KMS-11 (cell line): ENCODE measurements around the gene NKX3-2.

Source experiments
- H2AFZ ChIP-seq: fragments of 200-600 bp; sonication (generic); 2 replicates; pipeline ENCODE4 v1.6.1; 2016; ENCODE audit warnings: antibody characterized with exemption, mixed run types, low read depth
- H3K27ac ChIP-seq: fragments of 200-600 bp; sonication (generic); 2 replicates; pipeline ENCODE4 v1.6.1; 2016; ENCODE audit warnings: mild to moderate bottlenecking, mixed run types
- H3K27me3 ChIP-seq: fragments of 200-600 bp; sonication (generic); 2 replicates; pipeline ENCODE4 v1.6.1; 2017; ENCODE audit warnings: mild to moderate bottlenecking, low read depth, mixed run types, moderate library complexity; ENCODE audit not compliant: insufficient read depth
- H3K36me3 ChIP-seq: fragments of 200-600 bp; sonication (generic); 2 replicates; pipeline ENCODE4 v1.6.1; 2017; ENCODE audit warnings: mild to moderate bottlenecking, mixed run types; ENCODE audit not compliant: insufficient read depth
- H3K4me1 ChIP-seq: fragments of 200-600 bp; sonication (generic); 2 replicates; pipeline ENCODE4 v1.6.1; 2016; ENCODE audit warnings: mild to moderate bottlenecking, low read depth, mixed run types; ENCODE audit not compliant: poor library complexity, severe bottlenecking
- H3K4me2 ChIP-seq: fragments of 200-600 bp; sonication (generic); 2 replicates; pipeline ENCODE4 v1.7.0; 2016; ENCODE audit warnings: mild to moderate bottlenecking, mixed run types
- H3K4me3 ChIP-seq: fragments of 200-600 bp; sonication (generic); IDR thresholded peaks from 2 replicates; pipeline ENCODE4 v1.6.1; 2017; ENCODE audit warnings: low read depth, low read length, mixed read lengths; ENCODE audit not compliant: insufficient read depth
- H3K79me2 ChIP-seq: fragments of 200-600 bp; sonication (generic); 2 replicates; pipeline ENCODE4 v1.6.1; 2016; ENCODE audit warnings: low read depth, mixed run types; ENCODE audit not compliant: insufficient read depth
- H3K9ac ChIP-seq: fragments of 200-600 bp; sonication (generic); 2 replicates; pipeline ENCODE4 v1.6.1; 2016; ENCODE audit warnings: mild to moderate bottlenecking, mixed run types
- H4K20me1 ChIP-seq: fragments of 200-600 bp; sonication (generic); 2 replicates; pipeline ENCODE4 v1.6.1; 2016; ENCODE audit warnings: mild to moderate bottlenecking, mixed run types; ENCODE audit not compliant: insufficient read depth
- CTCF ChIP-seq: fragments of 200-600 bp; sonication (generic); conservative IDR thresholded peaks from 2 replicates; pipeline ENCODE4 v1.6.1; 2017; ENCODE audit warnings: low read depth, mild to moderate bottlenecking, antibody characterized with exemption, low read length, moderate library complexity, mixed read lengths

Gene NKX3-2

GRCh38 chr4:13555325-13555724 is 11.0 kb upstream of the NKX3-2 start:
- H4K20me1 ChIP-seq: no peaks in the 10 kb centered on the region
- H3K27ac ChIP-seq: no peak overlapping the region
- no peaks in the 10 kb centered on the region for H3K27me3 ChIP-seq
- peaks cover 2% of the 10 kb centered on the region for H3K4me1 ChIP-seq
- no peak overlapping the region for H3K9ac ChIP-seq
- H2AFZ ChIP-seq: no peak overlapping the region
- H3K79me2 ChIP-seq: no peaks in the 10 kb centered on the region
- no peak for TF ChIP-seq CTCF
- H3K4me3 ChIP-seq: no peak overlapping the region
- no peaks in the 10 kb centered on the region for H3K36me3 ChIP-seq
- no peak overlapping the region for H3K4me2 ChIP-seq

GRCh38 chr4:13553081-13553480 is 8.8 kb upstream of the NKX3-2 start:
- H3K9ac ChIP-seq: no peak overlapping the region
- H3K4me1 ChIP-seq: peaks cover 14% of the 10 kb centered on the region
- no peaks in the 10 kb centered on the region for H3K79me2 ChIP-seq
- H4K20me1 ChIP-seq: no peaks in the 10 kb centered on the region
- H2AFZ ChIP-seq: no peak overlapping the region
- no peak overlapping the region for H3K27ac ChIP-seq
- no peaks in the 10 kb centered on the region for H3K27me3 ChIP-seq
- TF ChIP-seq CTCF: no peak
- no peak overlapping the region for H3K4me2 ChIP-seq
- no peak overlapping the region for H3K4me3 ChIP-seq
- H3K36me3 ChIP-seq: no peaks in the 10 kb centered on the region

GRCh38 chr4:13548984-13549546 is 4.8 kb upstream of the NKX3-2 start:
- no peaks in the 10 kb centered on the region for H4K20me1 ChIP-seq
- no peaks in the 10 kb centered on the region for H3K36me3 ChIP-seq
- peak overlapping the region; percentile 43 for H3K27ac ChIP-seq
- peak overlapping the region; percentile 61 for H3K4me3 ChIP-seq
- peak overlapping the region; percentile 77 for H3K4me2 ChIP-seq
- TF ChIP-seq CTCF: peak; percentile 82
- peak overlapping the region; percentile 73 for H2AFZ ChIP-seq
- peaks cover 21% of the 10 kb centered on the region for H3K79me2 ChIP-seq
- H3K27me3 ChIP-seq: no peaks in the 10 kb centered on the region
- peaks cover 14% of the 10 kb centered on the region for H3K4me1 ChIP-seq
- H3K9ac ChIP-seq: peak overlapping the region; percentile 81; the same call in 1 of the 2 replicates

- Histone ChIP-seq H3K4me3 (no peak overlapping the region), H3K4me2 (peak overlapping the region; percentile 47), H3K27ac (peak overlapping the region; percentile 91), H3K79me2 (peaks cover 21% of the 10 kb centered on the region), H4K20me1 (no peaks in the 10 kb centered on the region), H3K36me3 (no peaks in the 10 kb centered on the region), H3K9ac (peak overlapping the region; percentile 81), H3K4me1 (peaks cover 14% of the 10 kb centered on the region), H3K27me3 (no peaks in the 10 kb centered on the region), H2AFZ (no peak overlapping the region)
- no peak for TF ChIP-seq CTCF
Measured at GRCh38 chr4:13548059-13548983, 4.0 kb upstream of the NKX3-2 start.
